ENCODE data around the gene RANGAP1. TPM values are rescaled to one million over a fixed set of nuclear protein-coding genes. Genes with fewer than 3 reads are reported as not detected.

The RANGAP1 gene
- total RNA-seq, 4 donors from 2014 or later: 39.9 to 87.9 (median 65.5) TPM

DNA sequence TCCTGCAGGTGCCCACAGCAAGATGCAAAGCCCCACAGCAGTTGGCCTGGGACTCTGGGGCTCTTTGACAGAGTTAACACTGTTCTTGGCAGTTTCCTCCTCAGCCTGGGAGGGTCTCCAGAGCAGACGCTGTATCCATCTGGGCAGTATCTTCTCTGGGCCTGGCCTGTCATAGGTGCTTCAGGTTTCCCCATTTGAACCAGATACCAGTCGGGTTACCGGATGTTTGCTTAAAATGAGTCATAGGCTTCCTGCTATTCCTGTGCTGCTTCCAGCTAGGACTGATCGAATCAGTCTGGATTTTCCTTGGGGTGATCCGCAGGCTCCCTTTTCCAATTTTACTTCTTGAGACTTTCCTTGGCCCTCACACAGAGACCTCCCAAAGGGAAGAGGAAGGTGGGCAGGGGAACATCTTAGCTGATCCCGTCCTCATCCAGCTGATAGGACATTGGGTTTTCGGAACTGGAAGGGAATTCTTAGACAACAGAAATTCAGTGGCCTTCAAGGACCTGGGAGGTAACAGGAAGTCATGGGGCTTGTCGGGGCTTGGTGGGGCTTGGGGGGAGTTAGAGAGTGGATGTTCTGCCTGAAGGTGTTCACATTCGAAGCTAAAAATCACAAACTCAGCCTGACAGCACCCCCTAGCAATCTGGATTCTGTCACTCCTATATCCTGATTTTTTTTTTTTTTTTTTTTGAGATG, 2.4 kb upstream of the RANGAP1 start:
- Histone ChIP-seq H3K4me3 (no peak overlapping the region), H3K27ac (replicated peaks in 1 of 4) (peak overlapping the region; percentile 42 to 68 (median 50)), H3K36me3 (peaks cover 0 to 14% (median 9%) of the 10 kb centered on the region in 4 donors), H3K27me3 (no peaks in the 10 kb centered on the region), H3K9me3 (no peaks in the 10 kb centered on the region), H3K4me1 (peaks cover 22 to 36% (median 28%) of the 10 kb centered on the region in 4 donors)
- intact Hi-C loops (cut with DNase I): no loop called here
- DNase-seq (ENCODE audit: extremely low spot score): no peak
- WGBS: 40% methylated on average over 9 of the region's 9 CpGs
- TF ChIP-seq, protein P1, sequence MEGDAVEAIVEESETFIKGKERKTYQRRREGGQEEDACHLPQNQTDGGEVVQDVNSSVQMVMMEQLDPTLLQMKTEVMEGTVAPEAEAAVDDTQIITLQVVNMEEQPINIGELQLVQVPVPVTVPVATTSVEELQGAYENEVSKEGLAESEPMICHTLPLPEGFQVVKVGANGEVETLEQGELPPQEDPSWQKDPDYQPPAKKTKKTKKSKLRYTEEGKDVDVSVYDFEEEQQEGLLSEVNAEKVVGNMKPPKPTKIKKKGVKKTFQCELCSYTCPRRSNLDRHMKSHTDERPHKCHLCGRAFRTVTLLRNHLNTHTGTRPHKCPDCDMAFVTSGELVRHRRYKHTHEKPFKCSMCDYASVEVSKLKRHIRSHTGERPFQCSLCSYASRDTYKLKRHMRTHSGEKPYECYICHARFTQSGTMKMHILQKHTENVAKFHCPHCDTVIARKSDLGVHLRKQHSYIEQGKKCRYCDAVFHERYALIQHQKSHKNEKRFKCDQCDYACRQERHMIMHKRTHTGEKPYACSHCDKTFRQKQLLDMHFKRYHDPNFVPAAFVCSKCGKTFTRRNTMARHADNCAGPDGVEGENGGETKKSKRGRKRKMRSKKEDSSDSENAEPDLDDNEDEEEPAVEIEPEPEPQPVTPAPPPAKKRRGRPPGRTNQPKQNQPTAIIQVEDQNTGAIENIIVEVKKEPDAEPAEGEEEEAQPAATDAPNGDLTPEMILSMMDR (IDR thresholded peaks at IDR 0.05): no peak
- TF ChIP-seq POLR2AphosphoS5 (IDR thresholded peaks at IDR 0.05): peak; percentile 13 to 29
- TF ChIP-seq POLR2A (IDR thresholded peaks at IDR 0.05; ENCODE audit: low read depth): no peak
- TF ChIP-seq EP300 (IDR thresholded peaks at IDR 0.05): no peak

DNA sequence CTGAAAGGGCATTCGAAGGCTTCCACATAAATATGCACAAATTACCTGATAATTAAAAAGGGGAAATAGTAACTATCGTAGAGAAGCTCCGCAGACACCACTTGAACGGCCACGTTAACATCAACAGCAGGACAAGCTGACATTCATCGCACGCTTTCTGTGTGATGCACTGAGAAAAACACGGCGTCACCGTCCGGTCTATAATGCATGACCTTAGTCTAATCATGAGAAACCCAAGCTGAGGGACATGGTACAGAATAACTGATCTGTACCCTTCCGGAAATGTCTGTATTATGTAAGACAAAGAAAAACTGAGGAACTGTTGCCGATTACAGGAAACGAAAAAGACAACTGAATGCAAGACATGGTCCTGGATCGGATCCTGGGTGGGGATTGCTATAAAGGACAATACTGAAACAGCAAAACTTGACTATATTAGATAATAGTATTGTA, 678 bp upstream of the RANGAP1 start:
- intact Hi-C loops (cut with DNase I): no loop called here
- H3K27ac ChIP-seq (replicated peaks in 1 of 4): peak overlapping the region; percentile 66 to 90 (median 78)

DNA sequence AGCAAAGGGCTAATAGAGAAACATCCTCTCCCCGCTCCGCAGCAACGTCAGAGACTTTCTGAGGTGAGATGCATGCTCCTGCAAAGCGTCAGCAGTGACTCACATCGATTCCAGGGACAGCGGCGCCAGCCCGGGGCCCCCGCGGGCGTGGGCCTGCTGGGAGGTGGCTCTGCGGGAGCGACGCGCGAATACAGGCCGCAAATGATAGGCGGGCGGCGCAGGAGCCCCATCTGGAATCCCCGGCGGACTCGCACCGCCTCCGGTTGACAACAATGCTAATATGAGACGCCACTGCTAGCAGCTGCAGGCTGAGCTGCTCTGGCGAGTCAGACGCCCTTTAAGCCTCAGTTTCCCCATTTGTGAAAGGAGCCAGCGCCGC, 557 bp downstream of the RANGAP1 start:
- Histone ChIP-seq H3K27me3 (no peaks in the 10 kb centered on the region), H3K36me3 (peaks cover 3 to 43% (median 34%) of the 10 kb centered on the region in 4 donors), H3K9me3 (no peaks in the 10 kb centered on the region), H3K27ac (replicated peaks in 1 of 4) (peak overlapping the region; percentile 78 to 90 (median 88)), H3K4me3 (peak overlapping the region; percentile 72 to 85 (median 81)), H3K4me1 (peaks cover 18 to 31% (median 23%) of the 10 kb centered on the region in 4 donors)
- DNase-seq (ENCODE audit: extremely low spot score): no peak
- intact Hi-C loops (cut with DNase I): no loop called here
- TF ChIP-seq EP300 (IDR thresholded peaks at IDR 0.05): no peak
- TF ChIP-seq POLR2A (IDR thresholded peaks at IDR 0.05; ENCODE audit: low read depth): no peak
- TF ChIP-seq, protein P1 (IDR thresholded peaks at IDR 0.05): no peak
- peak in 1 of 2 donors; percentile 48 for TF ChIP-seq POLR2AphosphoS5 (IDR thresholded peaks at IDR 0.05)
- 4% methylated on average over 3 of the region's 30 CpGs for WGBS

More for the DNA sequence above, 678 bp upstream of the RANGAP1 start:
- H3K27me3 ChIP-seq: no peaks in the 10 kb centered on the region
- H3K4me3 ChIP-seq: peak overlapping the region; percentile 72 to 85 (median 81)
- no peaks in the 10 kb centered on the region for H3K9me3 ChIP-seq
- peaks cover 0 to 32% (median 24%) of the 10 kb centered on the region in 4 donors for H3K36me3 ChIP-seq
- TF ChIP-seq, protein P1 (IDR thresholded peaks at IDR 0.05): no peak
- TF ChIP-seq EP300 (IDR thresholded peaks at IDR 0.05): no peak
- TF ChIP-seq POLR2A (IDR thresholded peaks at IDR 0.05; ENCODE audit: low read depth): no peak
- 2% methylated on average over 15 of the region's 15 CpGs for WGBS
- no peak for DNase-seq (ENCODE audit: extremely low spot score)
- H3K4me1 ChIP-seq: peaks cover 22 to 36% (median 28%) of the 10 kb centered on the region in 4 donors

DNA sequence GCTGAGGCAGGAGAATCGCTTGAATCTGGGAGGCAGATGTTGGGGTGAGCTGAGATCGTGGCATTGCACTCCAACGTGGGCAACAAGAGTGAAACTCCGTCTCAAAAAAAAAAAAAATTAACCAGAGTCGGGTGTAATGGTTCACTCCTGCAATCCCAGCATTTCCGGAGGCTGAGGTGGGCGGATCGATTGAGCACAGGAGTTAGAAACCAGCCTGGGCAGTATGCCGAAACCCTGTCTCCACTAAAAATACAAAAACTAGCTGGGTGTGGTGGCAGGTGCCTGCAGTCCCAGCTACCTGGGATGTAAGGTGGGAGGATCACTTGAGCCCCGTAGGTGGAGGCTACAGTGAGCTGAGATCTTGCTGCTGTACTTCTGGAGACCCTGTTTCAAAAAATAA, 1.5 kb downstream of the RANGAP1 start:
- H3K9me3 ChIP-seq: no peaks in the 10 kb centered on the region
- intact Hi-C loops (cut with DNase I): no loop called here
- no peak for DNase-seq (ENCODE audit: extremely low spot score)

More for the DNA sequence above, 1.5 kb downstream of the RANGAP1 start:
- Histone ChIP-seq H3K4me1 (peaks cover 17 to 29% (median 21%) of the 10 kb centered on the region in 4 donors), H3K27me3 (no peaks in the 10 kb centered on the region), H3K27ac (replicated peaks in 1 of 4) (peak overlapping the region in 3 of 4 donors; percentile 78 to 90 (median 89)), H3K4me3 (no peak overlapping the region), H3K36me3 (peaks cover 12 to 52% (median 43%) of the 10 kb centered on the region in 4 donors)
- no peak for TF ChIP-seq EP300 (IDR thresholded peaks at IDR 0.05)
- TF ChIP-seq, protein P1 (IDR thresholded peaks at IDR 0.05): no peak
- no peak for TF ChIP-seq POLR2A (IDR thresholded peaks at IDR 0.05; ENCODE audit: low read depth)
- TF ChIP-seq POLR2AphosphoS5 (IDR thresholded peaks at IDR 0.05): no peak
- WGBS: 93% methylated on average over 10 of the region's 10 CpGs
